Measurements from ENCODE around the gene SFMBT1. TPM values are rescaled to one million over a fixed set of nuclear protein-coding genes. Genes with fewer than 3 reads are reported as not detected.

Gene SFMBT1
- total and polyA plus RNA-seq, 2 of the 8 experiments (the other 6 are each of a cell fraction or from before 2014, with no cell fraction given): 8.1 to 16.8 TPM

GRCh38 chr3:53062905-53063304 lies 17.0 kb upstream of the SFMBT1 start:
- Histone ChIP-seq H2AFZ (ENCODE audit: low read length) (no peak overlapping the region), H3K4me2 (ENCODE audit: insufficient read depth in 1 of 2, low read depth in 2 of 2, low read length in 2 of 2) (no peak overlapping the region), H2AK5ac (ENCODE audit: low read depth, low read length) (no peak overlapping the region), H2BK5ac (ENCODE audit: low read depth, low read length) (no peak overlapping the region), H2BK15ac (ENCODE audit: low read length) (no peak overlapping the region), H3K23me2 (ENCODE audit: low read depth, low read length) (no peaks in the 10 kb centered on the region), H3K4me1 (replicated peaks in 1 of 4; ENCODE audit: control insufficient read depth in 3 of 4, insufficient read depth in 4 of 4, low read length in 3 of 4) (no peaks in the 10 kb centered on the region), H2BK120ac (replicated peaks; ENCODE audit: low read depth, low read length) (no peak overlapping the region), H3K4me3 (ENCODE audit: extremely low read depth in 1 of 4, insufficient read depth in 2 of 4, low read depth in 3 of 4, low read length in 4 of 4) (no peak overlapping the region), H3K14ac (ENCODE audit: insufficient read length) (no peak overlapping the region), H3K9ac (replicated peaks in 1 of 4; ENCODE audit: extremely low read depth in 1 of 4, low read depth in 3 of 4, low read length in 3 of 4) (no peak overlapping the region), H4K8ac (ENCODE audit: extremely low read depth, insufficient read depth, low read length) (no peak overlapping the region), H4K20me1 (replicated peaks in 1 of 2; ENCODE audit: control insufficient read depth in 1 of 2, insufficient read depth in 2 of 2, low read length in 2 of 2) (no peaks in the 10 kb centered on the region), H3K9me3 (ENCODE audit: insufficient read depth in 2 of 2, low read depth in 1 of 2, low read length in 1 of 2) (no peaks in the 10 kb centered on the region), H3K56ac (replicated peaks; ENCODE audit: insufficient read length, low read depth, low read length) (no peak overlapping the region), H2BK20ac (ENCODE audit: low read length) (no peak overlapping the region), H3K23ac (ENCODE audit: insufficient read length) (no peak overlapping the region), H3K27me3 (replicated peaks in 1 of 4; ENCODE audit: control insufficient read depth in 3 of 4, extremely low read depth in 1 of 4, insufficient read depth in 3 of 4, low read length in 3 of 4) (peaks cover 0 to 2% (median 0%) of the 10 kb centered on the region in 4 experiments; a peak in 1 of 7 replicates), H3K36me3 (ENCODE audit: control insufficient read depth in 2 of 4, insufficient read depth in 4 of 4, low read length in 3 of 4) (no peaks in the 10 kb centered on the region), H3K79me2 (ENCODE audit: control insufficient read depth in 1 of 2, insufficient read depth in 2 of 2, low read length in 2 of 2) (no peaks in the 10 kb centered on the region), H2BK12ac (ENCODE audit: low read depth, low read length) (no peak overlapping the region), H3K4ac (replicated peaks; ENCODE audit: insufficient read length, low read depth, low read length) (no peak overlapping the region), H3K79me1 (ENCODE audit: low read depth, low read length) (no peaks in the 10 kb centered on the region), H4K91ac (replicated peaks; ENCODE audit: insufficient read length, low read length) (no peak overlapping the region), H4K5ac (ENCODE audit: insufficient read length, low read depth, low read length) (no peak overlapping the region), H3K27ac (ENCODE audit: low read depth, low read length) (no peak overlapping the region), H3K18ac (ENCODE audit: extremely low read depth, low read length) (no peak overlapping the region)
- no peak for FAIRE-seq
- ChIA-PET CTCF (ENCODE audit: partially characterized antibody) (interaction anchor here (1.0 to 1.2 kb wide), 2 partner anchors 16 to 169 kb away, joined by 3 to 5 read pairs; no protein-coding TSS in a partner anchor), POLR2A (ENCODE audit: partially characterized antibody) (interaction anchor here (1.4 kb wide), 1 partner anchor 16 kb away, joined by 4 read pairs; no protein-coding TSS in a partner anchor)
- 86% methylated on average over 2 of the region's 2 CpGs; no CpG with 5 or more reads in 1 of the 2 experiments for WGBS, 2 experiments (ENCODE audit: extremely low coverage in 1 of 2, insufficient coverage in 1 of 2, insufficient read length in 1 of 2, insufficient replicate concordance in 2 of 2, low coverage in 1 of 2, low lambda C conversion rate in 2 of 2, missing lambda C conversion rate in 1 of 2)
- no peak for DNase-seq (ENCODE audit: low read depth in 1 of 2, low spot score in 2 of 2)
- no peak for TF ChIP-seq JUND (IDR thresholded peaks at IDR 0.05; ENCODE audit: low read length)
- TF ChIP-seq CTBP2 (IDR thresholded peaks at IDR 0.05; ENCODE audit: borderline replicate concordance, insufficient read depth, insufficient read length, low read length): no peak
- TF ChIP-seq JUN (IDR thresholded peaks at IDR 0.05; ENCODE audit: low read depth, low read length): no peak
- TF ChIP-seq RBBP5 (IDR thresholded peaks at IDR 0.05; ENCODE audit: borderline replicate concordance, low read depth, low read length): no peak
- no peak for TF ChIP-seq RAD21 (IDR thresholded peaks at IDR 0.05 in 1 of 2, conservative IDR thresholded peaks at IDR 0.05 in 1 of 2; ENCODE audit: low read depth in 2 of 2, low read length in 2 of 2)
- no peak for TF ChIP-seq E2F6 (IDR thresholded peaks at IDR 0.05)
- no peak for TF ChIP-seq BCL11A (IDR thresholded peaks at IDR 0.05; ENCODE audit: low read depth in 2 of 2, low read length in 2 of 2)
- no peak for TF ChIP-seq POU5F1 (IDR thresholded peaks at IDR 0.05; ENCODE audit: low read depth, low read length)
- no peak for TF ChIP-seq RFX5 (IDR thresholded peaks at IDR 0.05; ENCODE audit: borderline replicate concordance, low read depth, low read length)
- no peak for TF ChIP-seq KDM4A (IDR thresholded peaks at IDR 0.05; ENCODE audit: low read depth, low read length, severe bottlenecking)
- no peak for TF ChIP-seq USF2 (IDR thresholded peaks at IDR 0.05; ENCODE audit: low read length)
- TF ChIP-seq MAFK (IDR thresholded peaks at IDR 0.05; ENCODE audit: low read depth, low read length): no peak
